GM19463 (cell line): ENCODE measurements around the gene FUT1.

ENCODE experiments used
- ATAC-seq: cut with Tn5 transposase; IDR thresholded peaks from one replicate; pipeline ENCODE4 v1.9.1; 2021; ENCODE audit warnings: mild to moderate bottlenecking, moderate library complexity; ENCODE audit not compliant: unreplicated experiment

Gene FUT1

DNA sequence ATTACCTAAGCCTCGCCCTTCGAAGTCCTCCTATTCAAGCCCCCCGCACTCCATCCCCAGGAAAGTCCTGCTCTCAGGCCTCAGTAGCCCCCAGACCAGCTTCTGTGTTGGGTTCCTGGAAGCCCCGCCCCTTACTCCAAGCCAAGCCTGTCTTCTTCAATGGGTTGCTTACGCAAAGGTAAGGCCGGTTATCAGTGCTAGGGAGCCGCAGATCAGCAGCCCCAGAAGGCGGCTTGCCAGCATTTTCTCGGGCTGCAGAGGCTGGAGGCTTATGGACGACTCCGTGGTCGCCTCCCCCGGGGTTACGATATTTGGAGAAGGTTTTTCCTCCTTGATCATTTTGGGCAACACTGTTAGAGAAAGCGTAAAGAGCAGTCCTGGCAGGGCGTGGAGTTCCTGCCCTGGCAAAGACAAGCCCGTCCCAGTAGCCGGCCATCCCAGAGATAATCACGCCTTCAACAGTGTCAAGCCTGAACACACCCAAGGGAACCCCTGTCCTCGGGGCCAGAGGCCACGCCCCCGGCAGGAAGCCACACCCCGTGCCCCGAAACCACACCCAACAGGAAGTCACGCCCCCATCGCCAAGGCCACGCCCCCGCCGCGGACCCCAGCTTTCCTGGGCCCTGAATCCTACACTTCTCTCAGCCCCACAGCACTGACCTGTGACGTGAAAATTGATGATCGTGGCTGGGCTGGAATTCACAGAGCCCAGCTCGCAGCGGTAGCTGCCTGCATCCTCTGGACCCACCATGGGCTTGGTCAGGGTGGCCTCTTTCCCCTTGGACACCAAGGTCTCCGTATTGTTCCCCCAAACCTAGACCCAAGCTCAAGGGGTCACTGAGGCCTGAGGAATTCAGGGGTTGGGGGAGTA is 11.1 kb downstream of the FUT1 start:
- no peak for ATAC-seq

DNA sequence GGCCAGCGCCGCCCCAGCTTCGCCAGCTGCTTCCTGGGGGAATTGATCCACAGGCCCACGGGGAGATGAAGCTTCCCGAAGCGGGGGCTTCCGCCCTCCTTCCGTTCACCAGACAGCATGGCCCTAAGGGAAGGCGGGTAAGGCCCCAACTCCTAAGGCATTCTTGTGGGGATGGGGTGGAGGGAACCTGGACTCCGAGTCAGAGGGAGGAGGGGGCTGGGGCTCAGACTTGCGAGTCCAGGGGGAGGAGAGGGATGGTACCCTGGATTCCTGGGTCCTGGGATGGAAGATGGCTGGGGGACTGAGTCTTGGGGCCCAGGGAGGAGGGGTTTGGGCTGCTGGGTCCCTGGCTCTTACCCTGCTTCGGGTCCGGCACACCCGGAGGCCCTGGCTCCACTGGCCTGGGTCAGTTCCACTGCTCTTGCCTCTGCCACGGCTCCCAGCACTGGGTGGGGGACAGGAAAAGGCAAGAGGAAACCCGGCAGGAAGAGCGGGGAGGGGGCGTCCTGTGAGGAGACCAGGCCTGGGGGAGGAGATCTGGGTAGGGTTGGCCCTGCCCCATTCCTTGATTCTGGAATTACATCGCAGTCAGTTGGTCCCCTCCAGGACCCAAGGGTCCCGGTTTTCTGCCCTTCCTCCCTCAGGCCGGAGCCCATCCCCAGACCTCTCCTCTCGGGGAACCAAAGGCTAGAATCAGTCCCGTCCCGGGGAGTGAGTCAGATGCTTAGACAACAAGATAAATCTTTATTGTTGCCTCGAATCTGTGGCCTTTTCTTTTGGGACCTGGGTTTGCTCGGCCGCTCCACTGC is 12.1 kb downstream of the FUT1 start, which contains the start of gene RASIP1:
Gene RASIP1, minus strand, starts transcription at position 447 of the 809 bp plus-strand sequence. Its CDS starts 328 bp downstream, at position 119.
- ATAC-seq: no peak

DNA sequence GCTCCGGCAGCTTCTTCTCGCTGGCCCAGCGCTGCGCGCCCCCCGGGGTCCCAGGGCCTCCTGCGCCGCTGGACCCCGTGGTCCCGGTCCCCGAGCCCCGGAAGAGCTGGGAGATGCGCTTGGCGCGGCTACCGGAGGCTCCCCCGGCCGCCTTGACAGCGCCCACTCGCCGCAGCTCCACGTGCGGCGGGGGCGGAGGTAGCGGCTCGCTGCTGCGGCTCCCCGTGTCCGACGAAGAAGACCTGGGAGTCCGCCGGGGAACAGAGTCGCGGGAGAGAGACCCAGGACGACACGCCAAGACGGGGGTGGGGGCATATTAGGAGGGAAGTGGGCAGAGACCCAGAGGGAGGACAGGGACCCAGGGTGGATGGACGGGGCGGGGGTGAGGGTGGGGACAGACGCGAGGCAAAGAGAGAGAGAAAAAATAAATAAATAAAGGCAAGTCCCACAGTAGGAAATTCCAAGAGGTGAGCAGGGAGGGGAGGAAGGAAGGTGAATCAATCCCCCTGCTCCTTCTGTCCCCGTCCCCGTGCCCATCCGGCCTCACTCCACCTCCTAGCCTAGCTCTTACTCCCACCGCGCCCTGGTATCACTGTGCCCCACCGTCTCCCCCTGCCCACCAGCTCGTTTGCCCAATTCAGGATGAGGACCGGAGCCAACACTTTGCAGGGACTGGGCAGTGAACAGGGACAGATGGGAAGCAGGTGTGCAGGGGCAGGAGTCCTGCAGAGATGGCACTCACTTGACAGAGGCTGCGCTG is 12.9 kb downstream of the FUT1 start:
- ATAC-seq: no peak

DNA sequence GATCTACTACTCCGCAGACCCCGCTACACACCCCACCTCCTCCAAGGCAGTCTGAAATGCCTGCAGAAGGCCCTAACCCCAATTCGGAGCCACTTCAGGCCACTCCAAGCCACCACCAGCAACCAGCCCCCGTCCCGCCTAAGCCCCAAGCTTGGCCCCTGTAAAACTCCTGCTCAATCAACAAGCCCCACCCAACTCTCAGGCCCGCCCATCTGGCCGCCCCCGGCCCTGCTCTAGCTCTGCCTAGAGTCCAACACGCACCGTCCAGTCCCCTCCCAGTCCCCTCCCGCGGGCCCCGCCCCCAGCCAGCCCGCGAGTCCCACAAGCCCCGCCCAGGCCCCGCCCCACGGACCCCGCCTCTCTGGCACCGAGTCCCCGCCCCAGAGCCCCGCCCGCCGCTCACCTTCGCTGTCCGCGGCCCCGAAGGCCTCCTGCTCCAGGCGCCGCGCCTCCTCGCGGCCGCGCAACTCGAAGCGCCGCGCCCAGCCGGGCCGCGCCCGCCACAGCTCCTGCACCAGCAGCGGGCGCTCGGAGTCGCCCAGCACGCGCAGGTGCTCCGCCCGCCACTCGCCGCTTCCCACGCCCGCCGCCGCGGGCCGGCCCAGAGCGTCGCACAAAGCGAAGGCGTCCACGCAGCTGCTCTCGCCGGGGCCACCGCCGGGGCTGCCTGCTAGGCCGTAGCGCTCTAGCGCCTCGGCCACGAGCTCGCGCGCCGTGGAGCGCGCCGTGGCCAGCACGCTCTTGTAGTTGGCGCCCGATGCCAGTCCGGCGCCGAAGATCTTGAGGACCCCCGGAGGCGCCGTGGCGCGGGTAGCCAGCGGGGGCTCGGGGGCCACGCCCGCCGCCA is 13.7 kb downstream of the FUT1 start:
- ATAC-seq: peak; percentile 88

DNA sequence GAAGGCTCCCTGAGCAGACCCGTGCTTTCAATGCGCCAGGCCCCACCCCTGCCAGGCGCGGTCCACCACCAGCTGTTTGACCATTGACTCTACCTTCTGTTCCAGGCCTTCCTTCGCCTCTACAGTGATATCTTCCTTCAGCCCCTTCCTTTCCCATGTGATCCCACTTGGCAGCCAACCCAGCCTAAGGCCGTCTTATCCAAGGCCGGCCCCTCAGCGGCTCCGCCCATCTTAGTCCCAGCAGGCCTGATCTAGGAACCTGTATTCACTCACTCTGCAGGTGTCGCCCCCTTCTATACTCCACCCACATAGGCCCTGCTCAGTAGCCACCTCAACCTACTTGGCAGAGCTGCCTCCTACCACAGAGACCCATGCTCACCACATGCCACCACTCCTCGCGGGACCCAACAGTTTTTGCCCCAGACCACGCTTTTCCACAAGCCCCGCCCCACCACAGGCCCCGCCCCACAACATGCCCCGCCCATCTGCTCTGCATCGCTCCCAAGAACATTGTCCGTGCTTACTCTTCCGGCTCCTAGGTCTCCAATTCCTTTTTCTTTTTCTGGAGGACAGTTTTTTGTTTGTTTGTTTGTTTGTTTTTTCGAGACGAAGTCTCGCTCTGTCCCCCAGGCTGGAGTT is 15.0 kb downstream of the FUT1 start:
- no peak for ATAC-seq

DNA sequence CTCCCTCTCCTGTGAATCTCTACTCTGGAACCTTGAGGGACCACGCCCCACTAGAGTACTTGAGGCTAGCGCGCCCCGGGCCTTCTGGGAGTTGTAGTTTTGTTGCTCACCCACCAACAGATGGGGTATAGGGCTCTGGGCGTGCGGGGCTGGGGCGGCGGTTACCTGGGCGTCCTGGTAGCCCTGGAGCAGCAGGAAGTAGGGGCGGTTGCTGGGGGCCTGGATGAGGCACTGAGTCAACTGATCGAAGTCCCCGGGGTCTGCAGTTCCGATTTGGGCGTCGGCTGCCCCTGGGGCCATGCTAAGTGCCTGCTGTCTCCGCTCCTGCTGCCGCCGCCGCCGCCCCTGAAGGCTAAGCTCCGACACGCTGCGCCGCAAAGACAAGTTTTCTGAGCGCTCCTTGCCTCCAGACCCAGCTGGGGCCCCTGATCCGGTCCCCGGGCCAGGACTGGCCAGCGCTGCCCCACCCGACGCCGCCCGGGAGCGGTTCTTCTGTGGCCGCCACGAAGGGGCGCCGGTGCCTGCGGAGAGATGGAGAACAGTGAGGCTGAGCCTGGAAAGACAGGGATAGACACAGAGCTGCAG is 17.3 kb downstream of the FUT1 start:
- ATAC-seq: no peak

DNA sequence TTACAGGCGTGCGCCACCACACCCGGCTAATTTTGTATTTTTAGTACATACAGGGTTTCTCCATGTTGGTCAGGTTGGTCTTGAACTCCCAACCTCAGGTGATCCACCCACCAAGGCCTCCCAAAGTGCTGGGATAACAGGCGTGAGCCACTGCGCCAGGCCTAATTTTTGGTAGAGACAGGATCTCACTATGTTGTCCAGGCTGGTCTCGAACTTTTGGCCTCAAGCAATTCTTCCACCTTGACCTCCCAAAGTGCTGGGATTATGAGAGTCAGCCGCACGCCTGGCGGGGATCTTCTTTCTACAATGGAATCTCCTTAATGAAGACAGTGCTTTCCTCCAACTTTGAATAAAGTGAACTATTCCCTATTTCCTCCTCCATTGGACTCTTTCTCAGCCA is 17.8 kb downstream of the FUT1 start:
- no peak for ATAC-seq

DNA sequence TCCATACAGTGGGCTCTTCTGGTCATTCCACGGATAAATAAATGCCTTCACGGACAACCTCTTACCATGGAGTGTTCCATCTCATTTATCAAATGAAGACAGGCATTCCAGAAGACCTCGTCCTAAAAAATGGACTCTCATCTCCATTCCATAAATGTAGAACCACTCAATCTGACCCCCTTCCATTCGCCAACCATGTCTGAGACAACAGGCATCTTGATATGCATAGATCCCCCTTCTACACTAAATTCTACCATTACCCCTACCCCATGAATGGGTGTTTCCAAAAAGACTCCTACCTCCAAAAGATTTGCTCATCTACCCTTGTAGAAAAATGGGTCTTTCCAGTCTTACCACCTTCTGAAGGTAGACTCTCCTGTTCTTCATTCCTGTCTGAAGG is 21.0 kb downstream of the FUT1 start:
- ATAC-seq: no peak

DNA sequence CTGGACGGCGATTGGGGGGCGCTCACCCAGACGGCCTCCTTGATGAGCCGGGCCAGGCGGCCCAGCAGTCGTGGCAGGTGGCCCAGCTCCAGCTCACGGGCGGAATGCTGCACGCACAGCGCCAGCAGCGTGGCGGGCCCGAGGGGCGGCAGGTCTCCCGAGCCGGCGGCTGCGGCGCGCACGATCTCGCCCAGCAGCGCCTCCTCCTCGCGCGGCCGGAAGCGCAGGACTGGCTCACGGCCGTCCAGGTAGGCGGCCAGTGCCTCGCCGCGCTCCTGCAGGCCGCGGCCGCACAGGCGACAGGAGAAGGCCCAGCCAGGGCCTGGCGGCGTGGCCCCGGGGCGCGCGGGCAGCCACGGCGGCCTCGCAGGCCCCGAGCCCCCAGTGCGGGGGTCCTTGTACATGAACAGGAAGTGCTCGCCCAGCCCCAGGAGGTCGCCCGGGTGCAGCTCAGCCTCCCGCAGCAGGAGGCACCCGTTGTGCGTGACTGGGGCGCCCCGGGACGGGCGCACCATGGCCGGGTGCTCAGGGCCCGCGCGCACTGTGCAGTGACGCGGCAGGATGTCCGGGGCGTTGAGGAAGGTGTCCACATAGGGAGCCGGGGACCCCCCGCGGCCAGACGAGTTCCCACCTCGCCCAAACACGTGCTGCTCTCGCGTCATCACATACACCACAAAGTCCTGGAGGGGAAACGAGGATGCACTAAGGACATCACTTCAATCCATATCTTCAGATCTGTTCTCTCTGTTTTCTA is 23.4 kb downstream of the FUT1 start:
- no peak for ATAC-seq

DNA sequence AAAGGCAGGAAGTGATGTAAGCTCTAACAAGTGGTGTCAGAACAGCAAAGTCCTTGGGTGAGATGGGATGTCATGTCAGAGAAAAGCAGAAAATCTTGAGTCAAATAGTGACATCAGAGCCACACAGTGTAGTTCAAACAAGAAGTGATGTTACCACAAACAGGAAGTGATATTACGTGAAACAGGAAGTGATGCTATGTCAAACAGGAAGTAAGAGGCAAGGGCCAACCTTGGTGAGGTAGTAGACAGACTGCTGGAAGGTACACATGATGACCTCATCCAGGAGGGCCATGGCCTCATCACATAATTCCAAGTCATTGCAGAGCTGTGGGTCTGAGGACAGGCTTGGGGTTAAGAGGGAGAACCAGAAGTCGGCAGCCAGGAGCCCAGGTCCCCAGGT is 25.9 kb downstream of the FUT1 start:
- no peak for ATAC-seq

DNA sequence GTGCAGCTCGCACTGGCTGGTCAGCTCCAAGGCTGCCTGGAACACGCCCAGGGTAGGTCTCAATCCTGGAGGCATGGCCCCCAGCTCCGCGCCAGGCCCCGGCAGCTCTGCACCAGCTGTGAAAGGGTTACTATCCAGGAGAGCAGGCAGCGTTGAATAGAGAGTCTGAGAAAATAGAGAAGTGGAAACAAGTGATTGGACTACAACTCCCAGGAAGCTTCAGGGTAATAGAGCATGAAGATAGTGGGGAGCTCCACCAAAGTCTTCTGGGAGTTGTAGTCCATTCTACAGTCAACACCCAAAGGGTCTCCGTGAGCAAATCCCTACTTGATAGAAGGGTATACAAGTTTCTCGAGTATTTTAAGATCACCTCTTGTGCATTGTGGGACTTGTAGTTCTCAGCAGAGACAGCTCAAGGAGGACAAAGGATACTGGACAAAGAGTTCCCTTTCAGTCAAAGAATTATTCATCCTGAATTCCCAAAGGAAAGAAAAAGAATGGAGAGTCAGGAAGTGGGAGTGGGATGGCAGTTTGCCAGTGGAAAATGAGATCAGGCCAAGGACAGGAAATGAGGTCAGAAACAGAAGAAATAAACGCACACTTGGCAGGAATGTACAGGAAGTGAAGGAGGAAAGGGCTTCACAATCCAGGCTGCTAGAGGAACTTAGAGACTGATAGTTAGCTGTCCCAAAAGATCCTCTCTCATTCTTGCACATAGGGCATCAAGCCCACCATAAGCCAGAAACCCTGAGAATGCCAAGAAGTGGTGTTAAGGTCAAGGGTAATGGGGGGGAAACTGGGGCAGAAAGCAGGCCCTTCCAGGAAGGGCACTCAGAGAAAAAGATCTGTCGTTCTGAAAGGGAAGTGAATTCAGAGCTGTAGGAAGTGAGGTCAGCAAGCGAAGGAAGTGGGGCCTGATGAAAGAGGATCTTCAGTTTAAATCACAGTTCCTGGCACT is 27.4 kb downstream of the FUT1 start:
- no peak for ATAC-seq

DNA sequence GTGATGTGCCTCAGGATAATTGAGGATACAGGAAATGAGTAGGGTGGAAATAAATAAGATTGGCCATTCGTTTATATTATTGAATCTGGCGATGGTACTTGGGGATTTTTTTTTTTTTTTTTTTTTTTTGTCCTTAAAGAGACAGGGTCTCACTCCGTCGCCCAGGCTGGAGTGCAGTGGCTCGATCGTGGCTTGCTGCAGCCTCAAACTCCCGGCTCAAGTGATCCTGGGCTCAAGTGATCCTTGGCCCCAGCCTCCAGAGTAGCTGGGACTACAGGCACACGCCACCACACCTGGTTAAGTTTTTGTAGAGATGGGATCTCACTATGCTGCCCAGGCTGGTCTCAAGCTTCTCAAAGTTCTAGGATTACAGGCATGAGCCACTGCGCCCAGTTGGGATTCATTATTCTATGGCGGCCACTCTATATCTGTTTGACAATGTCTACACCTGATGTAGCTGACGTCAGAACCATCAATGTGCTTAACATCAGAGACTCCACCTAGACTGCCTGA is 30.2 kb downstream of the FUT1 start:
- ATAC-seq: no peak

DNA sequence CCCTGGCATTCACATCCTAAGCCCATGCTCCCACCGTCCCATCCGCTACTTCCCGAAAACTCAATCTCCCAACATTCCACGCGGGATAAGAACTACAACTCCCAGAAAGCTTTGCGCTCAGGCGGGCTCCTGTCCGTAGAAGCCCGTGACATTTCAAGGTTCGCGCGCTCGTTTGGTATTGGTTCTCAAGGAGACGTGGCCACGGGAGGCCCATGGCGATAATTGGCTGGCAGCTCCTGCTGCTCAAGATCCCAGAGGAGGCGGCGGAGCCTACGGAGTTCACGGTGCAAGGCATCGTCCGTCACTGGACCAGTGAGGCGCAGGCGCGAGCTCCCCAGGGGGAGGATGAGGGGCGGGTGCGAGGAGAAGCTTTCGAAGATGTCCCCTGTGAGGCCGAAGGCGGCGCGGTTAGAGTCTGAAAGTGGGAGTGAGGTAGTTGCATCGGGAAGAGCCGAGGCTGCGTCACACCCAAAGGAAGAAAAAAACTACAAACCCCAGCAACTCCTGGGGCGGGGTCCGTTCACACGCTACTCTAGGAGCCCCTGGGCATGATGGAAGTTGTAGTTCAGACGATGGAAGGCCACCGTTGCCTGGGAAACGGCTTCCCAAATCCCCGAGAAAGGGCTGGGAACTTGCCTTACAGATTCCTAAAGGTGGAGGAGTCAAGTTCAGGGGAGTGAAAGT is 31.7 kb downstream of the FUT1 start:
- ATAC-seq: peak; percentile 89

DNA sequence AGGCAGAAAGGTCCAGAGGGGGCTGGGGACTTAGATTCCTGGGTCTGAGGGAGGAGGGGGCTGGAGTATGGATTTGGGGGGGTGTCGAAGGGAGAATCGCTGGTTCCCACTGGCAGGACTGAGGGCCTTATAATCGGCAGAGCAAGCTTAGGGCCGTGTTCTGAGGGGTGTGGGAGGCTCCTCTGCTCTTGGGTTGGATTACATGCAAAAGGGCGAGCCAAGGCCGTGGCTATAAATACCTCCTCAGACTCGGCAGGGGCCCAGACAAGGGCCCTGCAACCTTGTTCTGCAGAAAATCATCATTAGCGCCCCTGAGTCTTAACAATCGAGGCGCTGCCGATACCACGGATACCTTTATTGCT is 32.2 kb downstream of the FUT1 start:
- no peak for ATAC-seq

DNA sequence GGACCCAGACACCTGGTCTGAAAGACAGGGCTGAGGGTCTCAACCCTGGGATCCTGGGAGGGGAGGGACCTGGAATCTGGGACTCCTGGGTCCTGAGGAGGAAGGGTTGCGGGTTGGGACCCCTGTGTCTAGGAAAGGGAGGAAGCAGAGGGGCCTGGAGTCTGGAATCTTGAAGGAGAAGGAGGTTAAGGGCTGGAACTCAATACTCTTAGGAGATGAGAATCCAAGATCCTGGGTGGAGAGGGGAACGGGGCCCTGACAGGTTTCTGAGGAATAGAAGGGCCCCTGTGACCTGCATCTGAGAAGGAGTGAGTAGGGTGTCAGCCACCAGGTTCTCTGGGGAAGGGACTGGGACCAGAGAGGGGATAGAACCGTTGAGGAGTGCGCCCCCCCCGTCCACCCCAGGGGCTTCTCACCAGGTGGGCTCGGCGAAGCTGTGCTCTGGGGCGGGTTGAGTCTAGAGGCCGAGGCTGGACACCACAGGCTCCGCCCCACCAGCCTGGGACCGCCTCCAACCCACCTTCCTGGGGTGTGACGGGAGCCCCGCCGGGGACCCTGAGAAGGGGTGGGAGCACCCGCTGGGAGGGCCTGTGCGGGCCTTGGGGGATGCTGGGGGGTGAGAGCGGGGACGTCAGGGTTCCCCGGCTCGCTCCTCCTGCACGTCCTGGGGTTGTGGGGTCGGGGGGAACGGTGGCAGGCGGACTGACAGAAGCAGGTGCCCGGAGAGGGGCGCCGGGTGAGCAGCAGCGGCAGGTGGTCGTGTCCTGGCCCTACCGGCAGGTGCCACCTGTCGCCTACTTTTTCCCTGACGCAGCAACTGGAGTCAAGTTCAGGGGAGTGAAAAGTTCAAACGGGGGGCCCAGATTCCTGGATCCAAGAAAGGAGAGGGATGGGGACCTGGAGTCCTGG is 32.9 kb downstream of the FUT1 start, which contains the start of gene MAMSTR:
Gene MAMSTR, minus strand, starts transcription at position 463 of the 909 bp plus-strand sequence. CDS start 694 bp downstream, outside the sequence.
- no peak for ATAC-seq
